K562 (cell line): Measurements from ENCODE around the gene CREBL2. TPM values are rescaled to one million over a fixed set of nuclear protein-coding genes. Genes with fewer than 3 reads are reported as not detected.

Experiments
- ATAC-seq: fragments of 200-7000 bp; cut with Tn5 transposase; 3 replicates; pipeline ENCODE4 v1.9.1; 2020; ENCODE audit warnings: moderate library complexity
- BruUV-seq: library from RNA; stranded (reverse); fragments of 400-500 nt; replicated peaks from 2 replicates; lab custom pipeline; 2021; lab: Mats Ljungman, UMichigan
- CTCF ChIA-PET: fragments of 300-600 bp; formaldehyde crosslinking; extraction: SDS; loops from one replicate; lab custom pipeline; 2021; ENCODE audit warnings: low intra/inter-chr PET ratio; lab: Yijun Ruan, JAX
- POLR2A ChIA-PET: fragments of 300-600, 350-650 bp; sonication (Branson Sonifier 250); formaldehyde crosslinking; extraction: SDS; loops from one replicate; lab custom pipeline; 2021; ENCODE audit warnings: antibody characterized with exemption, inconsistent platforms; lab: Yijun Ruan, JAX
- DNase-seq, 4 experiments: peaks; one replicate each; pipeline versions ENCODE4 v3.0.0 to v3.0.0-alpha.2; 2011 to 2018; ENCODE audit warnings: low spot score in 3 of 4, mixed read lengths in 3 of 4; ENCODE audit errors: extremely low read depth in 1 of 4
- FAIRE-seq: peaks from 2 replicates; lab custom pipeline; 2011; peaks lifted over from hg19 to GRCh38; lab: Jason Lieb, UNC
- H2AFZ ChIP-seq: 2 replicates; pipeline ENCODE4 v1.6.0; 2011; ENCODE audit warnings: low read depth, low read length, control low read depth, inconsistent platforms
- H3K27ac ChIP-seq: fragments of 200-600 bp; 3 replicates; pipeline ENCODE4 v1.8.0; 2011; ENCODE audit warnings: low read depth, mild to moderate bottlenecking, control low read depth, inconsistent platforms, low read length, moderate library complexity, mixed read lengths; ENCODE audit errors: extremely low read depth
- H3K27me3 ChIP-seq, 2 experiments: fragments of 300-600 bp in 1 of 2; 2 replicates in 1 of 2; 3 replicates in 1 of 2; pipeline versions ENCODE4 v1.6.0 to v1.8.0; 2011; ENCODE audit warnings: inconsistent platforms in 2 of 2, low read length in 2 of 2, mild to moderate bottlenecking in 1 of 2, mixed read lengths in 1 of 2, moderate library complexity in 1 of 2; ENCODE audit not compliant: control insufficient read depth in 2 of 2, insufficient read depth in 2 of 2
- H3K36me3 ChIP-seq: fragments of 300-600 bp; 3 replicates; pipeline ENCODE4 v1.8.0; 2011; ENCODE audit warnings: mild to moderate bottlenecking, low read length, inconsistent platforms; ENCODE audit not compliant: control insufficient read depth, insufficient read depth
- H3K4me1 ChIP-seq, 2 experiments: fragments of 200-600 bp in 1 of 2; replicated peaks in 1 of 2; 2 replicates in 1 of 2; 3 replicates in 1 of 2; pipeline versions ENCODE4 v1.5.1 to v1.8.0; 2011; ENCODE audit warnings: inconsistent platforms in 2 of 2, low read length in 2 of 2, mild to moderate bottlenecking in 1 of 2, mixed read lengths in 1 of 2, moderate library complexity in 1 of 2; ENCODE audit not compliant: control insufficient read depth in 2 of 2, insufficient read depth in 2 of 2
- H3K4me2 ChIP-seq: 2 replicates; pipeline ENCODE4 v1.6.1; 2011; ENCODE audit warnings: low read length, control low read depth, inconsistent platforms, mixed read lengths; ENCODE audit not compliant: insufficient read depth
- H3K4me3 ChIP-seq: fragments of 200-600 bp; sonication (generic), shearing (Covaris generic); 2 replicates; pipeline ENCODE4 v1.5.1; 2016; ENCODE audit warnings: control low read depth, inconsistent platforms
- H3K79me2 ChIP-seq: fragments of 200-600 bp; 3 replicates; pipeline ENCODE4 v1.8.0; 2011; ENCODE audit warnings: low read length, inconsistent platforms; ENCODE audit not compliant: control insufficient read depth, insufficient read depth
- H3K9ac ChIP-seq, 2 experiments: 2 replicates each; pipeline versions ENCODE4 v1.6.0 to v1.6.1; 2011; ENCODE audit warnings: low read depth in 2 of 2, low read length in 2 of 2, control low read depth in 1 of 2, inconsistent platforms in 1 of 2, mild to moderate bottlenecking in 1 of 2, mixed read lengths in 1 of 2; ENCODE audit not compliant: insufficient read depth in 1 of 2
- H3K9me1 ChIP-seq: one replicate; pipeline ENCODE4 v1.6.0; 2011; ENCODE audit warnings: inconsistent platforms, mild to moderate bottlenecking, low read length, moderate library complexity; ENCODE audit not compliant: control insufficient read depth, insufficient read depth
- H3K9me3 ChIP-seq: replicated peaks from 2 replicates; pipeline ENCODE4 v1.5.1; 2011; ENCODE audit warnings: low read depth, low read length, inconsistent platforms; ENCODE audit not compliant: control insufficient read depth, insufficient read depth
- H4K20me1 ChIP-seq: replicated peaks from 2 replicates; pipeline ENCODE4 v1.6.1; 2011; ENCODE audit warnings: low read length, inconsistent platforms, mixed read lengths; ENCODE audit not compliant: control insufficient read depth, insufficient read depth
- CBX3 ChIP-seq, 2 experiments: IDR thresholded peaks; 1 replicate in 1 of 2; 2 replicates in 1 of 2; pipeline ENCODE4 v1.6.1; 2012; ENCODE audit warnings: inconsistent platforms in 2 of 2, low read length in 2 of 2, borderline replicate concordance in 1 of 2, control low read depth in 1 of 2
- DPF2 ChIP-seq: fragments of 450-650 bp; IDR thresholded peaks from 2 replicates; pipeline ENCODE4 v1.6.1; 2016
- SMAD1 ChIP-seq: fragments of 150-350 bp; IDR thresholded peaks from 2 replicates; pipeline ENCODE4 v1.6.1; 2014; ENCODE audit warnings: low read length, low read depth; ENCODE audit not compliant: partially characterized antibody
- SREBF2 ChIP-seq: sonication (generic); formaldehyde crosslinking; IDR thresholded peaks from 2 replicates; pipeline ENCODE4 v1.4.0; 2020; ENCODE audit warnings: mild to moderate bottlenecking, missing genetic modification reagents
- SRSF3 ChIP-seq: fragments of 200-400 bp; formaldehyde crosslinking; IDR thresholded peaks from 2 replicates; pipeline ENCODE4 v1.6.1; 2016; ENCODE audit warnings: mild to moderate bottlenecking, low read length, moderate library complexity; ENCODE audit not compliant: insufficient read depth
- ZNF436 ChIP-seq: fragments of 250-450, 450-650 bp; sonication (Bioruptor Pico); formaldehyde crosslinking; IDR thresholded peaks from 2 replicates; pipeline ENCODE4 v1.7.0; 2020; ENCODE audit warnings: mild to moderate bottlenecking
- WGBS: fragments of 100-300 bp; shearing (Covaris generic); methylation state at CpG from one replicate; pipeline ENCODE4 v1.1.6; 2016; ENCODE audit warnings: low coverage, mixed read lengths; ENCODE audit not compliant: insufficient coverage; ENCODE audit errors: missing lambda C conversion rate; 5-methylcytosine and 5-hydroxymethylcytosine counted together
- in situ Hi-C: fragments of 300-500 bp; cut with MboI; formaldehyde crosslinking; loops from 4 replicates; pipeline ENCODE4 v1.15.0; 2018; ENCODE audit warnings: inconsistent platforms, mixed read lengths
- intact Hi-C: fragments of 100-400 bp; cut with micrococcal nuclease; formaldehyde crosslinking; loops from 2 replicates; pipeline ENCODE4 v1.14.2; 2022
- polyA plus RNA-seq, 8 experiments: library from polyadenylated mRNA; depleted of rRNA in 4 of 8; stranded (reverse) in 5 of 8; unstranded in 3 of 8; fragments of >200 nt; fragmentation: Nextera tagmentation in 2 of 8; fragmentation: Illumina TruSeq in 1 of 8; extraction: Ambion mirVana in 2 of 8; extraction: Trizol in 1 of 8; gene quantifications; 2 replicates each; pipeline versions ENCODE4 v1.2.1 to v1.2.3, GENCODE V29; 2011 to 2014; ENCODE audit warnings: inconsistent platforms in 1 of 8, missing spikeins in 1 of 8
- total RNA-seq, 7 experiments: library from RNA; depleted of rRNA in 6 of 7; stranded (reverse); fragments of >200 nt in 6 of 7; fragmentation: Illumina TruSeq in 2 of 7; extraction: Trizol in 2 of 7; gene quantifications; 2 replicates each; pipeline versions ENCODE4 v1.2.1 to v1.2.3, GENCODE V29; 2011 to 2021; ENCODE audit warnings: low replicate concordance in 1 of 7
- TF ChIP-seq, protein P1 (sequence below): fragments of 250-450 bp; sonication (Bioruptor Pico); IDR thresholded peaks from 2 replicates; pipeline ENCODE4 v1.8.0; 2021; ENCODE audit warnings: moderate library complexity, mild to moderate bottlenecking, inconsistent platforms

The CREBL2 gene
- total and polyA plus RNA-seq, 9 of the 15 experiments (the other 6 are each of a cell fraction or from before 2014, with no cell fraction given): 1.7 to 7.3 (median 5.2) TPM

DNA sequence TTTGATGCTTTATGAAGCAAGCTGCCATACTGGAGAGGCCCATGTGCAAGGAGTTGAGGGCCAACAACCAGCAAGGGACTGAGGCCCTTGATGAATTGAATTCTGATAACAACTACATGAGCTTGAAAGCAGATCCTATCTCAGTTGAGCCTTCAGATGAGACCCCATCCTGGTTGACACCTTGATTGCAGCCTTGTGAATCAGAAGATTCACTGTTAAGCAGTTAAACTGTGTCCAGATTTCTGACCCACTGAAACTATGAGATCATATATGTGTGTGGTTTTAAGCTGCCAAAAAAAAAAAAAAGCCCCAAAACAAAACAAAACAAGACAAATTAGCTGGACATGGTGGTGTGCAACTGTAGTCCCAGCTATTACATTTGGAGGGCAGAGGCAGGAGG is 42.2 kb downstream of the CREBL2 start (continued):
- TF ChIP-seq CBX3 (IDR thresholded peaks at IDR 0.05; ENCODE audit: borderline replicate concordance in 1 of 2, low read length in 2 of 2) (no peak), DPF2 (no peak), SMAD1 (no peak), SREBF2 (no peak), SRSF3 (no peak)
- TF ChIP-seq, protein P1, sequence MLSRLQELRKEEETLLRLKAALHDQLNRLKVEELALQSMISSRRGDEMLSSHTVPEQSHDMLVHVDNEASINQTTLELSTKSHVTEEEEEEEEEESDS (CRISPR knock-in tag): no peak

DNA sequence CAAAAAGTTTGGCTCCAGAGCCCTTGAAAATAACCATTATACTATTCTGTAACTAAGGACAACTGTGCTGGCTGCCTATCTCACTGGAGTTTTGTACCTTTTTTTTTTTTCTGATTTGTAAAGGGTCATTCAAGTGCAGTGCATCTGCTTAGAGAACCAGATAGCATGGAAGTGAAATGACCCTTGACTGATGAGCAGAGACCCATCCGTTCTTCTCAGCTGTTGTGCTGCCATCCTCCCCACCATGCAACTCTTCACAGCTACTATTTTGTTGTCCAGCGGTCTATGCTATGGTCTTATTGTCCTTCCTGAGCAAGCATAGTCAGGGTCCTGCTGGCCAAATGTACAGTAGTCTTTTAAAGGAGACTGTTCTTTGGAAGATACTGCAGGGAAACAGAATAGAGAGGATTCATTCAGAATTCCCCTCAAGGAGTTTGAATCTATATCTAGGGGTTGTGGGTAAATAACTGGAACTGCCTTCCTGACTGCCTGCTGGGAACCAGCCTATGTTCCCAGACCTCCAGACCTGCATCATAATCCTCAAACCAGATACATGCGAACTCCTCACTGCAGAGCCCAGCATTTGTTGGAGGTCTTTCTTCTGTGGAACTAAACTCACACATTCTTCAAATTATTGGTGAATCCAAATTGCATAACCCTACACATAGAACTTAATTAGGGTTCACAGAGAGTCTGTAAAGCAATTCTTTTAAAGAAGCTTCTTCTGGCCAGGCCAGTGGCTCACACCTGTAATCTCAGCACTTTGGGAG is 43.2 kb downstream of the CREBL2 start:
- H3K79me2 ChIP-seq: no peaks in the 10 kb centered on the region
- no peak for TF ChIP-seq ZNF436 (CRISPR knock-in tag)
- no peaks in the 10 kb centered on the region for H4K20me1 ChIP-seq
- 0% methylated on average over 3 of the region's 3 CpGs for WGBS
- H3K4me2 ChIP-seq: no peak overlapping the region
- H3K4me3 ChIP-seq: no peak overlapping the region
- no TSS peak for BruUV-seq
- intact Hi-C loops (loop anchor here (5.0 kb wide), 1 partner anchor 47 kb away; no protein-coding TSS in a partner anchor), in situ Hi-C loops (no loop called here)
- CTCF ChIA-PET: no interaction called here
- no peak overlapping the region for H2AFZ ChIP-seq
- ATAC-seq: no peak
- no peaks in the 10 kb centered on the region for H3K9me3 ChIP-seq
- DNase-seq: no peak
- POLR2A ChIA-PET: interaction anchor here (0.5 kb wide), 1 partner anchor 419 kb away, joined by 3 read pairs; no protein-coding TSS in a partner anchor
- no peak for FAIRE-seq
- H3K9me1 ChIP-seq: no peaks in the 10 kb centered on the region
- no peaks in the 10 kb centered on the region; a peak in 1 of 5 replicates for H3K4me1 ChIP-seq
- H3K27ac ChIP-seq: no peak overlapping the region
- H3K36me3 ChIP-seq: no peaks in the 10 kb centered on the region
- H3K9ac ChIP-seq: no peak overlapping the region
- H3K27me3 ChIP-seq: no peaks in the 10 kb centered on the region
